Activated CD4-positive, alpha-beta T cell treated with anti-CD3 and anti-CD28 coated beads for 4 hours (primary cell): Measurements from ENCODE around the gene C9.
"Not testable (repeated sequence)": the region's sequence is repeated elsewhere in the genome, so short reads cannot be mapped to it uniquely, and the experiment has no call there.

Experiments used
- DNase-seq, 2 donors: peaks; one replicate each; pipeline ENCODE4 v3.0.0-alpha.2; 2020

C9 gene

DNA sequence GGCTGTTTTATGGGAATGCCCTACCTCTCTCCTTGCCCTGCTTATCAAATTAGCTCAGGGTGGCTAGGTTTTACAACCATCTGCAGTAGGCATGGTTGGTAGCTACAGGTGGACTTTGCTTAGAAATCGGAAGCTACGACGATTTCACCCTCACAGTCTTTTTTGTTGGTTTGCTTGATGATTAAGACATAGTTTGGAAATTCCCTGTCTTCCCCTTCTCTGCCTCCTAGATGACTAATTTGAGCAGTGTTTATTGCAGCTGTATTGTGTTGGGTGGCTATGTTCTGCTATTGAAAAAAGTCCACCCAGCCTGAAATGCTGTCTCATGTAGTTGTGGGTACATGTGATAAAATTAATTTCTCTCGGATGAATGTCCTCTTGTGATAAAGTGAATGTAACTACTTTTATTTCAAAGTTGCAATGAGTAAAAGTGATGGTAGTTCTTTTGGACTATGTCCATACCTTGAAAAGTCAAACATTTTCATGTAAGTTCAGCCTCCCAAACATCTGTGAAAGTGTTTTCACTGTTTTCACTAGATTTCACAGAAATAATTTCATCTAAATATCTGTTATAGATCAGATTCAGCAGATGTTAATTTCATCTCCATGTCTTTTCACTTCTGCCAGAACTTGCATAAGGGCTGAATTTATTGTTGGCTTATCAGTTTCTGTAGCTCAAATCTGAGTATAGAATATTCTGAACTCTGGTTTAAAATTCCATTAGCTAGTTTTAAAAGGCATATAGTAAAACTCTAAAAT is 107.6 kb downstream of the C9 start:
- DNase-seq: no peak

DNA sequence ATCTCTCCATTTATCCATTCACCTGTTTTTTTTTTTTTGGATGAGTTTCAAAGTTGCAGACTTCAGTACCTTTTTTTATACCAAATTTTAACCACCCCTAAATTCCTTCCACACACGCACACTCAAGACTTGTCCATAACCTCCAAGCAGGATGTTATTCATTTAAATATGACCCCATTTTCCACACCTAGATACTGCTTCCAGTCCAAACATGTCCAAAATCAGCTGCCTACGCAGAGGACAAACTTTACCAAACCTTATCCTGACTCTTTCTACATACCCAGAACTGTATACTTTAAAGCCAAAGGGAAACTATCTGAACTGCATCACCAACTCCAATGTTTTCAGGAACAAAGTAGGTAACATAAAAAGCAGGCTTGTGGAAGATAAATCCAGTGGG is 108.9 kb downstream of the C9 start:
- no peak for DNase-seq

DNA sequence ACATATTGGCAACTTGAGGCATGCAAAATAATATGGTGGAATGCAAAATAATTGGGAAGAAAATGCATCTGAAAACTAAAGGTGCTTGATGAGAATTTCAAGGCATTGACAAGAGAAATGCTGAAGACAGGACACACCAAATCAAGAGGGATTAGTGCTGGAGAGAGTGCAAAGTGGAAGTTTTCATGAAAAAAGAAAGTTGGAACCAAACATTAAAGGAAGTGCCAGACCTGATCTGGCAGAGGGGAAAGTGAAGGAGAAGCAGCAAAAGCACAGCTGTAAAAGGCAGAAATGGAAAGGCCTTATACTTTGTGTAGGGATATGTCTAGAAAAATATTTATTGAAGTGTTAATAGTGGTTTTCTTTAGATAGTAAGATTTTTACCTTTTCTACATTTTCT is 109.6 kb downstream of the C9 start:
- DNase-seq: no peak

DNA sequence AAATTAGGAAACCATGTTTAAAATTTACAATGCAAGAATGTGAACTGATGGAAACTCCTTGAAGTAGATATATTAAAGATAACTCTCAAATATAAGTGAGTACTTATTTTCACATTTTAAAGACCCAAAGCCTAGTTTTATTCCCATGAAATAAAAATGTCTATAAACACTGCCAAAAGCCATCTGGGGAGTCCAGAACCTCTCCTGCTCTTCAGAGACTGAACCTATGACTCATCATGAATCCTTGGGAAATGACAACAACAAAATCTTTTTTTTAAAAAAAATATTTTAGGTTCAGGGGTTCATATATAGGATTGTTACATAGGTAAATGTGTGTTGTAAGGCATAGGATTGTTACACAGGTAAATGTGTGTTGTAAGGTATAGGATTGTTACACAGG is 111.1 kb downstream of the C9 start:
- no peak for DNase-seq

DNA sequence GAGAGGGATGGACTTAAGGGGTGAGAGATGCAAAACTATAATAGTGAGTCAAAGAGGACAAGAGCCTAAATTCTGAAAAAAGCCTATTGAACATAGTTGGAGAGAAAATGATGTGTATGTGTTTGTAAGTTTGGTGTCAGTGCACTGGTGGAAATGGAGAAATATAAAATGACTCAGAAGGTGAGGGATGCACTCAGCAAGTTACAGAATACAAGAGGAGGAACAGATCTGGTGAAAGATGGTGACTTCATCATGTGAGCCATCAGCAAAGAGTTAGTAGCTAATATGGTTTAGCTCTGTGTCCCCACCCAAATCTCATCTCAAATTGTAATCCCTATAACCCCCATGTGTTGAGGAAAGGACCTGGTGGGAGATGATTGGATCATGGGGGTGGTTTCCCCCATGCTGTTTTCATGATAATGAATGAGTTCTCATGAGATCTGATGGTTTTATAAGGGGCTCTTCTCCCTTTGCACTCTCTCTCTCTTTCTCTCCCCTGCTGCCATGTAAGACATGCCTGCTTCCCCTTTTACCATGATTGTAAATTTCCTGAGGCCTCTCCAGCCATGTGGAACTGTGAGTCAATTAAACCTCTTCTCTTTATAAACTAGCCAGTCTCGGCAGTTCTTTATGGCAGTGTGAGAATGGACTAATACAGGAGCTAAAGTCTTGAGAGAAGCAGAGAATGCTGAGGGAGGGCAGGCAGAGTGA is 114.6 kb downstream of the C9 start:
- DNase-seq: no peak

DNA sequence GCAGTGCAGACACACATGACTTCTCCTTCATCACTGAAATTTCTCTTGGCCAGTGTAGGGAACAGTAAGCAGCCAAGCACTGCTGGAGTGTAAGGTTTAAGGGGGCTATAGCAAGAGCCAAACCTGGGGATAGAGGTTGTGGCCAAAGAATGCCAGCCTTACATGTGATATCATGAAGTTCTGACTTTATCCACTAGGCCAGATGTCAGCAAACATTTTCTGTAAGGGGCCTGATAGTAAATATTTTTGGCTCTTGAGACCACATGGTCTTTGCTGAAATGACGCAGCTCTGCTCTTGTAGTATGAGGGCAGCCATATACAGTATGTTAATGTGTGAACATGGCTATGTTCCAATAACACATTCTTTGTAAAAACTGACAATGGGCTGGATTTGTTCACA is 115.2 kb downstream of the C9 start:
- DNase-seq: no peak

DNA sequence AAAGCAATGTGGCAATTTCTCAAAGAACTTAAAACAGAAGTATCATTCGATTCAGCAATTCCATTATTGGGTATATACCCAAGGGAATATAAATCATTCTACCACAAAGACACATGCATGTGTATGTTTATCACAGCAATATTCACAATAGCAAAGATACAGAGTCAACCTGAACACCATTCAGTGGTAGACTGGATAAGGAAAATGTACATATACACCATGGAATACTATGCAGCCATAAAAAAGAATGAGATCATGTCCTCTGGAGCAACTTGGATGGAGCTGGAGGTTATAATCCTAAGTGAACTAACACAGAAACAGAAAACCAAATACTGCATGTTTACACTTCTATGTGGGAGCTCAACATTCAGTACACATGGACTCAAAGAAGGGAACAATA is 123.5 kb downstream of the C9 start:
- DNase-seq: no peak

DNA sequence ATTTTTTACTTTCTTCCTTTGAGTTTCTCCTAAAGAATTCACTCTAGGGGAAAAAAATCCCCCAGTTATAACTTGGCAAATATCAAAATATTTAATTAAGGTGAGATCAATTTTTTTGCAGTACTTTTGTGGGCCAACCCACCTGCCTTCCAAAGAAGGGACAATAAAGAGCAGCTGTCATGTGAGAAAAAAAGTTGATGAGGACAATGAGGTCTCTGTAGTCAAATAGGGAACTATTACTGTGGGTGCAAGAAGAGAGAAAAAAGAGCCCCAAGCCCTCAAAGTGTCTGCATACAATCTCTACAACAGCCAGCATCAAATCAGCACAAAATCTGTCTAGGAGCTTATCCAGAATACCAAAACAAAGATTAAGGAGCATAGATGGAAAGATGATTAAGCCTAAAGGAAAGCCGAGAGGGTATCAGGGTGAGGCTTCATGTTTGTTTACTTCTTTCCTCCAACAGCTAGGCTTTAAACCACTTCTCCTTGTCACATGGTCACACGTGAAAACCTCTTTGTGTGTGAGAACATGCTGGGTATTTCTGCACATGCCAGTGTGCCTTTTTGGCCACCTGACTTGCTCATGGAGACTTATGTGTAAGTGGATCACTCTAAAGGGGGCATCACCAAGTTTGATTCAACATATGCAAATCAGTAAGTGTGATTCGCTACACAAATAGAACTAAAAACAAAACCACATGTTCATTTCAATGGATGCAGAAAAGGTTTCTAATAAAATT is 125.8 kb downstream of the C9 start:
- DNase-seq: no peak

DNA sequence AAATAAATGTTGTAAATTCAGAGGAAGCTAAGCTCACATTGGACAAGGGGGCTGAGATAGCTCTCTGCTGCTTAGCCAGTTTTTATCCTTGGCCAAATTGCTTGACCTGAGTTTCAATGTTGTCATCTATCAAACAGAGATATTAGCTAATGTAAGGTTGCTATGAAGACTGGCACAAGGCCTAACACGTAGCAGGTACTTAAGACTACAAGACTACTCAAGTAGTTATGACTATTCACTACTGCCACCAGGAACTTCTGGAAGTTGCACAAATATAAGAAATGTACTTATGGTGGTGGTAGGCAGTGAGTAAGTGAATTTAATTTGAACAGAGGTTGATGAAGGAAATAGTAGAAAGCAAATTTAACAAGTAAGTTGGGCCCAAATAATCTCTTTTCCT is 127.6 kb downstream of the C9 start:
- no peak for DNase-seq

DNA sequence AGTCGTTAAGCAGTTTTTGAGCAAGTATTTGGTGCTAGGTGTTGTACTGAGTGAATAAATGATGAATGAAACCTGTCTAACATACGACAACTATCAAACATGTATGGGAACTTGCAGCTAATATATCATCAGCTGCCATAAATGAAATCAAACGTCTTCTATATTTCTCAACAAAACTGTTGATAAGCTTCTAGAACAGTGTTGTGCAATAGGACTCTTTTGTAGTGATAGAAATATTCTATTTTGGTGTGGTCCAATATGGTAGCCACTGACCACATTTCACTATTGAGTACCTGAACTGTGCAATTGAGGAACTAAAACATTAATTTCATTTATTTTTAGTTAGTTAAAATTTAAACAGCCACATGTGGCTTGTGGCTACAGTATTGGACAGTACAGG is 128.6 kb downstream of the C9 start:
- DNase-seq: no peak

DNA sequence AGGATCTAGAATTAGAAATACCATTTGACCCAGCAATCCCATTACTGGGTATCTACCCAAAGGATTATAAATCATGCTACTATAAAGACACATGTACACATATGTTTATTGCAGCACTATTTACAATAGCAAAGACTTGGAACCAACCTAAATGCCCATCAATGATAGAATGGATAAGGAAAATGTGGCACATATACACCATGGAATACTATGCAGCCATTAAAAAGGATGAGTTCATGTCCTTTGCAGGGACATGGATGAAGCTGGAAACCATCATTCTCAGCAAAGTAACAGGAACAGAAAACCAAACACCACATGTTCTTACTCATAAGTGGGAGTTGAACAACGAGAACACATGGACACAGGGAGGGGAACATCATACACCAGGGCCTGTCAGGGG is 129.8 kb downstream of the C9 start:
- DNase-seq: not testable (repeated sequence)
